ENCODE results near the gene TMEM129. TPM values are rescaled to one million over a fixed set of nuclear protein-coding genes. Genes with fewer than 3 reads are reported as not detected.

Gene TMEM129
- total RNA-seq, 1 donor from 2014 or later = 25.5 TPM

DNA sequence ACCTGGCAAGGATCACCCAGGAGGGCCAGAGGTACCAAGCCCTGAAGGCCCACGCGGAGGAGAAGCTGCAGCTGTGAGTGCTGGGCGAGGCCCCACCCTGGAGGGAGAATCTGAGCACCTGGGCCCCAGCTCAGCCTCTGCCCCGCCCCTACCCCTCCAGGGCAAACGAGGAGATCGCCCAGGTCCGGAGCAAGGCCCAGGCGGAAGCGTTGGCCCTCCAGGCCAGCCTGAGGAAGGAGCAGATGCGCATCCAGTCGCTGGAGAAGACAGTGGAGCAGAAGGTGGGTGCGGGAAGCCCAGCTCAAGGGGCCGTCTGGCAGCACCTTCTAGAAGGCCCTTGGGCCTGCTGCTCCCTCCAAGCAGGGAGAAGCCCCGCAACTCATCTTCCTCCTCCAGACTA, 23.4 kb upstream of the TMEM129 start:
- ATAC-seq = no peak

DNA sequence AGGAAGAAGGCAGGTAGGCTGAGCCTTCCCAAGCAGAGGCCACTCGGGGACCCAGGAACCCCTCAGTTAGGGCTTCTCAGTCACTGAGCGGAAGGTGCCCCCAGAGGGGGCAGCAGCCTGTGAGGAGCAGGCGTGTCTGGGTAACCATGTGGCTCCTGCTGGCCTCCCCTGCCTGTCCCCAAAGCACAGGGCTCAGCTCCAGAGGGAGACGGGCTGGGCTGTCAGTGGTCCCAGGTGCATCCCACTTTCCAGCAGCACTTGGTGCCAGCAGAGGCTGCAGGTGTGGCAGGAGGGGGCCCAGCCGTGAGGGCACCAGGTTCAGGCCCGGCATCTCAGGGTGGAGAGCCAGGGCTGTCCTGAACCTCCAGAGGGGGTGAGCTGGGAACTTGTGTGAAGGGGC, 22.9 kb upstream of the TMEM129 start:
- ATAC-seq = no peak

DNA sequence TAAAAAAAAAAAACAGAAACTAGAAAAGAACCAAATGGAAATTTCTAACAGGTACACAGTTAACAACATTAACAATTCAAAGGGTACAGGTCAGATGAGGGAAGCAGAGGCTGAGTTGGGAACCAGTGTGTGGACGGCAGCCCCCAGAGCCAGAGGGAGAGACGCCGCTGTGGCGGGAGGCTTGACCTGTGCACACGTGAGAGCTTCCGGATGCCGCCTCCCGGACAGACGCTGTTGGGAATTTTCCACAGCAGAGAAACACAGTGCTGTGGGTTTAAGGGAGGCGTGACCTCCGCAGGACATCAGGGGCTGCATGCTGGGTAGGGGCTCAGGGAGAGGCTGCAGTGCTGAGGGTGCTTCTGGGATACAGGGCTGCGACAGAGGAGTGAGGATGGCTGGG, 22.4 kb upstream of the TMEM129 start:
- no peak for ATAC-seq

DNA sequence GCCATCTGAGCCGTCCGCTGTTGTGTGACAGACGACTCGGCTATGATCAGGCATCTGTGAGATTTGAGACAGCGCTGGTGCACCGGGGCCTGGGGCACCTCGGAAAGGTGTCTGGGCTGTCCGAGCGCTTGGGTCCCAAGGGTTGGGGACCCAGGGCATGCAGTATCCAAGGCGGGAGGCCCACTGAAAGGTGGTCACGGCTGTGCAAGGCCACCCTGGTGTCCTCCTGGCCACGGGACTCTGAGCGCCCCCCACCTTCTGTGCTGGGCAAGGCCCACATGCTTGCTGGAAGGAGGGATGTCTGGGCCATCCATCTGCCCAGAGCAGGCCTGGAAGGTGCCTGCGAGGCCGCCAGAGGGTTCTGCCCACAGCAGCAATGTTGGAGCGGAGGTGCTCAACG, 20.1 kb upstream of the TMEM129 start:
- ATAC-seq = no peak

DNA sequence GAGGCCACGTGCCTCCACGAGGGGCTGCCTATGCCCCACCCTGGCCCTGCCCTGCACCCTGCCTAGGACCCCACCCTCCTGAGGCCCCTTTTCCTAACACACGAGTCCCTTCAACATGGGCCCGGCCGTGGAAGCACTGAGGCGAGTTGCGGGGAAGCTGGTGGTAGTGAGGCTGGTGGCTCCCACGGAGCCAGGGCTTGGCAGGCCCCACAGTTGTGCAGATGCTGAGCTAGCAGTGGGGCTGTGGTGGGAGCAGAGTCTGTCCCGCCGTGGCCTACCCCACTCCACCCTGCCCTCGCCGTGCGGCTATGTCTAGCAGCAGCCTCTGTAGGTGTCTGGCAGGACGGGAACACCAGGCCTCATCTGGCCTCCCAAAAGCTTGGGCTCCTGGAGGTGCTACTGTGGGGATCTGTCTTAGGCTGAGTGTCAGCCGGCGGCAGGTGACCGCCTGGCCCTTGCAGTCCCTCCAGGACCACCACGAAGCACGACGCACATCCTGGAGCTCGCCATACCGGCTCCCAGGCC, 19.0 kb upstream of the TMEM129 start:
- ATAC-seq = peak; percentile 2

DNA sequence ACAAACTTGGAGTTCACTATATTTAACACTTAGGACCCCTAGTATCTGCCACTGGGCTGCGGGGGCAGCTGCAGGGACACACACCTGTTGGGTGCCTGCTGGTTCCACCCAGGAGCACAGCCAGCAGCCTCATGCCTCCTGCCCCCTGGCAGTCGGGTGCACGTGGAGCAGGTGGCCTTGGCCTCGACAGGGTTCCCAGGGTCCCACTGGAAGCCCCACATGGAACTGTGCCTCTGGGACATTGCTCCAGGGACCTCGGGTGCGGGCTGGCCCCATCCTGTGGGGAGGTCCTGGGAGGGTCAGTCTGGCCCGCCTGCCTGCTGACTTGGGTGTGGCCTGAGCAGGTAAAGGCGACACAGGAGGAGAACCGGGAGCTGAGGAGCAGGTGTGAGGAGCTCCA, 18.2 kb upstream of the TMEM129 start:
- ATAC-seq = no peak

DNA sequence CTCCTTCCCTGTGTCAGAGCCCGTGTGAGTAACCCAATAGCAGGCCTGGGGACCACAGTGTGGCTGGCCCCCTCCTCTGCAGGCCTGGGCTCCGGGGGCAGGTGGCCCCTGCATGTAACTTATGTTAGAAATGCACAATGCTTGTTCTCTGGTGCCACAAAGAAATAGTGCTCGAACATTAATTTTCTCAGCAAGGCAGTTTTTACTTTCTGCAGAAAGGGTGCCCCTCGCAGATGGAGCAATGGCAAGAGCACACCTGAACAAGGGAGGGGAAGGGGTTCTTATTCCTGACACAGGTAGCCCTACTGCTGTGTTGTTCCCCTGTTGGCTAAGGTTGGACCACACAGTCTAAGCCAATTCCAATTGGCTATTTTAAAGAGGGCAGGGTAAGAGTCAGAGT, 17.3 kb upstream of the TMEM129 start:
- no peak for ATAC-seq

DNA sequence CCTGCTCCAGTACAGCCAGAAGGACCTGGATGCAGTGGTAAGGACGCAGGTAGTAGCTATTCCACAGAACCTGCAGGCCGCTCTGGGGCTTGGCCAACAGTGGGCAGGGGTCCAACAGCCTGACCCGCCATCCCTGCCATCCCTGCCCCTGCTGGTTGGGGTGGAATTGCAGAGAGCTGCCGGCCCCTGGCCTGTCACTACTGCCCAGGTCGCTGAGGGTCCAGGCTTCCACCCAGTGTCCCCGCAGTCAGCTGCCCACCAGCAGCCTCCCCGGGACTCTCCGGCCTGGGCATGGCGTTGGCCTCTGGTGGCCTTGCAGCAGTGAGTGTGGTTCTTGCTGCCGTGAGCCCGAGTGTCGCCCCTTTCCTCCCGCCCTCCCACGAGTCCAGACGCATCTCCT, 16.5 kb upstream of the TMEM129 start:
- ATAC-seq = no peak

DNA sequence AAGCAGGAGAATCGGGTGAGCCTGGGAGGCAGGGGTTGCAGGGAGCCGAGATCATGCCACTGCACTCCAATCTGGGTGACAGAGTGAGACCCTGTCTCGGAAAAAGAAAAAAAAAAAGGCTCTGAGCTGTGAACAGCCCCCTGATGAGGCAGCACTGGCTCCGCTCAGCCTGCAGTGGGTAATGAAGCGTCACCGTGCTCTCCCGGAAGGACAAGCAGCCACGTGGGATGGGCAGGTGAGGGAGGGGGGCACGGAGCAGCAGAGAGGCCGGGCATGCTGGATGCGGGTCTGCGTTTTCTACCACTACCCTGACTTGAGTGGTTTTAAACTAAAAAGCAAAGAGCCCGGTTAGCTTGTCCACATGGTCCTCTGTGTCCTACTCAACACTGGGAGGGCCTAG, 15.7 kb upstream of the TMEM129 start:
- no peak for ATAC-seq

DNA sequence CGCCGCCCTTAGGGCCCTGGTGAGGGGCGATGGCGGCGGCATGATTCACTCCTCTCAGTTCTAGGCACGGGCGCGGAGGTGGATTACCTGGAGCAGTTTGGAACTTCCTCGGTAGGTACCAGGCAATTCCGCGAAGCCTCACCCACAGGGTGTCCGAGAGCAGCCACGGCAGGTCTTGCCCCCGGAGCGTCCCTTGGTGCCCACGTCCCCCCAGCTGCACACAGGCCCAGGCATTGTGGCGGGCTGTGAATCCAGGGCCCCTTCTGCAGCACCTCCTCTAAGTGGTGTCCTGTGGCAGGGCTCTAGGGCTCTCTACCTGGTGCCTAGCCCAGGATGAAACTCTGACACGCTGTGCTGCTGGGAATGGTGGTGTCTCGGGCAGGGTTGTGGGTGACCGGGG, 14.1 kb upstream of the TMEM129 start:
- ATAC-seq = no peak

DNA sequence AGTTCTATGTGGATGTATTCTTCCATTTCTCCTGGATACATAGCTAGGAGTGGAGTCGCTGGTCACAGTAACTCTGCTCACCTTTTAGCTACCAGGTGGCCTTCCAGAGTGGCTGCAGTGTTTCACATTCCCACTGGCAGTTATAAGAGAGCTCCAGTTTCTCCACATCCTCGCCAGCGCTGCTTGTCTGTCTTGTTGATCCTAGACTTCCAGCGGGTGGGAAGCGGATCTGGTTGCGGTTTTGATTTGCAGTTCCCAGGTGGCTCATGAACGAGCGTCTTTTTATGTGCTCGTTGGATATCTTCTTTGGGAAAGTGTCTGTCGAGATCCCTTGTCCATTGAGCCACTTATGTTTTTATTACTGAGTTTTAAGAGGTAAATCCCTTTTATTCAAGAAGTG, 11.8 kb upstream of the TMEM129 start:
- ATAC-seq = no peak

DNA sequence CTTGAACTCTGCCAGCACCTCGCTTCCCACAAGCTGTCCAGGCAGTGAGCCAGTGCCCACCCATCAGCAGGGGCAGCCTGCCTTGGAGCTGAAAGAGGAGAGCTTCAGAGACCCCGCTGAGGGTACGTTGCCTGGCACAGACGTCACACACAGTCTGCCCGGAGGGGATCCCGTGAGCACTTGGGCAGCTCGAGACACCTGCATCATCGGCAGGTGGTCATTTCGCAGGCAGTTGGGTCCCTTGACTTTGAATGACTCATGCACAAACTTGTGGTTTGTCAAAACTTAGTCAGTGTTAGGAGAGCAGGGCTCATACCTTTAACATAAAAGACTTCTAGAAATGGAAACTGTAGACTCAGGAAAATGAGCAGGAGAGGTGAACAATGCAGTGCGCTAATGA, 10.1 kb upstream of the TMEM129 start:
- no peak for ATAC-seq

DNA sequence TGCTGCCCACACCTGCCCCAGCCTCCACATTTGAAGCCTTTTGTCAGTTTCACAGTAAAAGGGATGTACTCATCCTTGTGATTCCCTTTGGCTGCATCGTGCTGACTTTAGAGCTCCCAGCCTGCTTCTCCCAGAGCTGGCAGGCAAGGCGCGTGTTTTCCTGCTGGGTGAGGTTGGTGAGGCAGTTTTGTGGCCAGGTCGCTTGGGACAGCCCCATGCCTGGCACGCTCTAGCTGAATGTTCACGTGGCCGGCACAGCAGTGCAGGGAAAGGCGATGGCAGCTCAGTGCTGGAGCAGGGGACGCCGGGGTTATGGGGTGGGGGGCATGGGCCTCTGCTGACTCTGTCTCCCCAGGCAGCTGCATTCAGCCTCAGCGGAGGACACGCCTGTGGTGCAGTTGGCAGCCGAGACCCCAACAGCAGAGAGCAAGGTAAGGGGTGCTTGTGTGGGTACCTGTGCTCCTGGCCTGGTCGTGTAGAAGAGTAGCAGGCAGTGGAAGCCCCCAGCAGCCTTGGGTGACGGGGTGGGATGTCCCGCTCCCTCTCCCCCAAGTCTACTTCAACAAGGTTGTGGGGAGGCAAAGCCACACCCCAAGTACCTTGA, 9.5 kb upstream of the TMEM129 start:
- no peak for ATAC-seq

DNA sequence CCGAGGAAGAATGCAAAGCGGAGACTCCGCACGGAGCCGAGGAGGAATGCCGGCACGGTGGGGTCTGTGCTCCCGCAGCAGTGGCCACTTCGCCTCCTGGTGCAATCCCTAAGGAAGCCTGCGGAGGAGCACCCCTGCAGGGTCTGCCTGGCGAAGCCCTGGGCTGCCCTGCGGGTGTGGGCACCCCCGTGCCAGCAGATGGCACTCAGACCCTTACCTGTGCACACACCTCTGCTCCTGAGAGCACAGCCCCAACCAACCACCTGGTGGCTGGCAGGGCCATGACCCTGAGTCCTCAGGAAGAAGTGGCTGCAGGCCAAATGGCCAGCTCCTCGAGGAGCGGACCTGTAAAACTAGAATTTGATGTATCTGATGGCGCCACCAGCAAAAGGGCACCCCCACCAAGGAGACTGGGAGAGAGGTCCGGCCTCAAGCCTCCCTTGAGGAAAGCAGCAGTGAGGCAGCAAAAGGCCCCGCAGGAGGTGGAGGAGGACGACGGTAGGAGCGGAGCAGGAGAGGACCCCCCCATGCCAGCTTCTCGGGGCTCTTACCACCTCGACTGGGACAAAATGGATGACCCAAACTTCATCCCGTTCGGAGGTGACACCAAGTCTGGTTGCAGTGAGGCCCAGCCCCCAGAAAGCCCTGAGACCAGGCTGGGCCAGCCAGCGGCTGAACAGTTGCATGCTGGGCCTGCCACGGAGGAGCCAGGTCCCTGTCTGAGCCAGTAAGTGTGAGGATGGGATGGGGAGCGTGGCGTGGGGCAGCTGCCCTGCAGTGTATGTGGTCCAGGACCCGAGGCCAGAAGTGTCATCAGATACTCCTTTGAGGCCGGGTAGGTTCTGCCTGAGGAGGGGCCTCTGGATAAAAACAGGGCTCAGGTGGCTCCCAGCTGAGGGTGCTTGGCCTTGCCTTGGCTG, 7.2 kb upstream of the TMEM129 start:
- no peak for ATAC-seq

DNA sequence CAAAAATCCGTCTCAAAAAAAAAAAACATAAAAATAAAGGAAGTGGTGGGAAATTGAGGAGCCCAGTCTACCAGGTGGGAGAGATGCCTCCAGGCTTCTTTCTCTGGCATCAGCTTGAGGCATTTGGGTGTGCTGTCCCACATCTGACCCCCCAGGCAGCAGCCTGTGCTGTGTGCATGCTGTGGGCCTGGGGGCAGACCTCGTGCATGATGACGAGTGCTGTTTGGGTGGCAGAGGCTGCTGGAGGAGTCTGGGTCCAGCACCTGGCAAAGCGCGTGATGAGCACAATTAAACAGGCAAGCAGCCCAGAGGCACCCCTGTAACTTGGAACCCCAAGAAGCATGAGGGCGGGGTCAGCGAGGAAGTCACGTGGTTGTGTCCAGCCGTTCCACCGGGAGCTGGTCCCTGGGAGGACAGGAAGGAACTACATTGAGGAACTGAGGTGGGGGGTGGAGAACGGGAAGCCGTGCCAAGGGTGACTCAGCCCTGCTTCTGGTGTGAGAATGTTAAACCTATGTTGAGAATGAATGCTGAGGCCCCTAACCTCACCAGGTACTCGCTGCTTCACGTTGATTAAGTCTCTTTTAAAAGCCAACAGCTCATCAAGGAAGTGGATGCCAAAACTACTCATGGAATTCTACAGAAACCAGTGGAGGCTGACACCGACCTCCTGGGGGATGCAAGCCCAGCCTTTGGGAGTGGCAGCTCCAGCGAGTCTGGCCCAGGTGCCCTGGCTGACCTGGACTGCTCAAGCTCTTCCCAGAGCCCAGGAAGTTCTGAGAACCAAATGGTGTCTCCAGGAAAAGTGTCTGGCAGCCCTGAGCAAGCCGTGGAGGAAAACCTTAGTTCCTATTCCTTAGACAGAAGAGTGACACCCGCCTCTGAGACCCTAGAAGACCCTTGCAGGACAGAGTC, 6.3 kb upstream of the TMEM129 start:
- peak; percentile 70 for ATAC-seq

DNA sequence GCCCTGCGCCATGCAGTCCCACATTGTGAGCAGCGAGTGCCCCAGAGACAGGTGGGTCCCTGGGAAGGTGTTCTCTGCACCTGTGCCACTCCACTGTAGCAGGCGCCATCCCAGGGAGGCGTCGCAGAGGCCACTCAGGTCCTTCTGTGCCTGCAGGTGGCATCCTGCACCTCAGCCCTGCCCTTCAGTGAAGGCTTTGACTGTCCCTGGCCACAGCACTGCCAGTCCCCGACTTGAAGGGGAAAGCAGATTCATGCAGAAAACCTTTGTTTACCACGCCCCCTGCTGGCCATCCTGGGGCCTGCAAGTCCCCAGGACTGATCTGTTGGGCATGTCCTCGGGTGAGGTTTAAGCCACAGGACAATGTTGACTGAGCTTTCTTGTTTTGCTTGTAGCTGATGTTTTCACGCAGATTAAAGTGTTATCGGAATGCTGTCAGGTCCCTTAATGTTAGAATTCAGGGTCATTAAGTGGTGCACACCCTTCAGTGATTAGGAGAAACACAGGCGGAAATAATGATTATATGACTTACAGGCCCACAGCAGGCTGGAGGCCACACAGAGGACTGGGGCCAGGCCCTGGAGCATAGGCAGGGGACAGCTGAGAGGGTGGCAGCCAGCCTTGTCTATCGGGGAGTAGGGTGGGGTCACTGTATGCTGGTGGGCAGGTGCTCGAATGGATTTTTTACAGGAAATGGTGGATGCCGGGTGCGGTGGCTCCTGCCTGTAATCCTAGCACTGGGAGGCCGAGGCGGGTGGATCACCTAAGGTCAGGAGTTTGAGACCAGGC, 5.2 kb upstream of the TMEM129 start:
- peak; percentile 45 for ATAC-seq

DNA sequence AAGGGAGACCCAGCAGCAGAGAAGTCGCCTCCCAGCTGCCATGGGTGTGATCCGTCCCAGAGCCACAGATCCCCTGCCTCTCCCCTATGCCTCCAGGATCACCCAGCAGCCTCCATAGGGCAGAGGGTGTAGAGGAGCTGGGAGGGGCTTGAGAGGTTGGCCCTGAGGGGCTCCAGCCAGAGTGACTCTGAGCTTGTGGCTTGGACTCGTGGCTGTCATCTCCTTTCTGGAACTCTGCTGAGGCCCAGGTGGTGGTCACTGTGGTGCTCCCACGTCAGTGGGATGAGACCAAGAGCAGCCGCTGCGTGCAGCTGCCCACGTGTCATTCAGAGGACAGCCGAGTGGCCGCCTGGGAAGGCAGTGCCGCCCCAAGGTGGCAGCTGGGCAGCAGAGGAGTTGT, 4.4 kb upstream of the TMEM129 start:
- ATAC-seq = no peak

DNA sequence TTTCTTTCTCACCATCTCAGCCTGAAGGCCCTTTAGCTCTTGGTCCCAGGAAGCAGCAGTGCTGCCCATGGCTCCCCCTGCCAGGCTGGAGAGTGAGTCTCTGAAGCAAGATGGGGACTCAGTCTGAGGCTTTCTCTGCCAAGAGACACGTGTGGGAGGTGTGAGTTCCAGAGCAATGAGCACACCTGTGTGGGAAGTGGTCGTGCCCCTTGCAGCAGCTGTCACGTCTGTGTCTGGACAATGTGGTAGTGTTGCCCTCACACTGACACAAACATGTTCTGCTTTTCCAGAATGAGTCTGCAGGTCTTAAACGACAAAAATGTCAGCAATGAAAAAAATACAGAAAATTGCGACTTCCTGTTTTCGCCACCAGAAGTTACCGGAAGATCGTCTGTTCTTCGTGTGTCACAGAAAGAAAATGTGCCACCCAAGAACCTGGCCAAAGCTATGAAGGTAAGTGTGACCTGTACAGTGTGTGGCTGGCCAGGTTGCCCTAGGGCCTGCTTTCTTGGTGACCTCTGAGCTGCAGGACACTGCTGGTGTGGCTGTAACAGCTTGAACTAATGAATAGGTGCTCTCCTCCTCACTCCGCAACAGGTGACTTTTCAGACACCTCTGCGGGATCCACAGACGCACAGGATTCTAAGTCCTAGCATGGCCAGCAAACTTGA, 2.1 kb upstream of the TMEM129 start:
- ATAC-seq = no peak

DNA sequence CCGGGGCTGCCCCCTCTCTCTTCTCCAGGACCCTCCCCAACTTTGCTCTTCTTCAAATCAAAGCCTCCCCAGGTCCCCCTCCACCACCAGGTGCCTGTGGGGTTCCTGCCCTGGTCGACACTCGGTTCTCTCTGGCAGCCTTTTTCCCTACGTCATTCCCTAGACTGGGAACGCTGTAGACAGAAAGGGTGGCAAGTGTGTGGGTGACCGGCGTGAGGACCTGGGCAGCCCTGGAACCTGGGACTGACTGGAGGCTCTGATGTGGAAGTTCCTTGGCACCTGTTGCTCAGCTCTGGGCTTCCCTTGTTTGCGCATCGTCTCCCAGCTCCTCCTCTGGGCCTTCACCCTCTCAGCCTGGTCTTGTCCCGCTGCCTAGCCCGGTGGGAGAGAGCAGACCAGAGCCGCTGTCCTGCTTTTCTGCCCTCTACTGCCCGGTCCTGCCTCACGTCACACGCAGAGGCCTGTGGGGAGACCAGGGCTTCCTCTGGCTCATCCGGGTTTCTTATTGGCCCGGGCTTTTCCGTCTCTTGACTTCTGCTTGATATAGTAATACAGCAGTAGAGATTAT, 1.5 kb upstream of the TMEM129 start:
- ATAC-seq = no peak

DNA sequence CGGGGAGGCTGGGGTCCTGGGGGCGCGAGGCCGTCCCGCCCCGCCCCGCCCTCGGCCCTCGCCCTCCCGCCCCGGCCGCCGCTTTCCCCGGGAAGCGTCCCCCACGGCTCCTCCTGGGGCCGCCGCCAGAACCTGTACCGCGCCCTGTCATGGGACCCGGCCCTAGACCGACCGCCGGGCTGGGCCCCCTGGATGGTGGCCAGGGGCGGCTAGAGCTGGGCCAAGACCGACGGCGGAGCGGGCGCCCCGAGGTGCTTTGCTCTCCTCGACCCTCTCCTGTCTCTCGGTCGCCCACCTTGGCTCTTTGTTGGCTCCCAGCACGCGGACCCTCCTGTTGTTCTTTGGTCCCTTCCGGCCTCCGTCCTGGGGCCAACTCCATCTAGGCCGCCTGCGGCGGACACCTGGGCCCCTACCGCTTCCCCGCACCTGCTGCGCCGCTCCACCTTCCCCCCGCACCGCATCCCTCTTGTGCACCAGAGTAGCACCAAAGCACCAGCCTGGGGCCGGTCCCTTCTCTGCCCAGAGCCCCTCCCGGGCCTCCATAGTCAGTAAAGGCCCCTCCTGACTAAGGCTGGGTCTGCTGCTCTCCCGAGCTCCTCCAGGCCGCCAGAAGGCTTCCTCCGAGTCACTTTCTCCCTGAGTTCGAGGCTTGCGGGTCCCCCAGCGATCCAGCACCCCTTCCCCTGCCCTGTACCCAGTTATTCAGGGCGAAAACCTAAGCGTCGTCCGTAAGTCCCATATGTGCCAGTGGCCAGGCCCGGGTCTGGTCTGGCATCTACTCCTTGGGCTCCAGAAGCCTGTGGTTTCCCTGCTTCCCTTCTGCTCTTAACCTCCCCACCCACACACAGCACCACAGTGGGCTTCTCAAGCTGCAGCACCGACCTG, 785 bp upstream of the TMEM129 start:
- ATAC-seq = peak; percentile 1

Measured in esophagus mucosa (tissue), 1 donor.